HCT116 (cell line): ENCODE measurements around the gene PANK3. TPM values are rescaled to one million over a fixed set of nuclear protein-coding genes. Genes with fewer than 3 reads are reported as not detected.

ENCODE experiments used
- ATAC-seq: fragments of 200-7000 bp; cut with Tn5 transposase; 2 replicates; pipeline ENCODE4 v1.9.1; 2020; ENCODE audit warnings: mild to moderate bottlenecking, moderate library complexity
- Bru-seq: library from RNA; stranded (reverse); fragments of 400-500 nt; gene quantifications from one replicate; lab custom pipeline; 2021; lab: Mats Ljungman, UMichigan
- BruChase-seq, 2 experiments: library from RNA; stranded (reverse); fragments of 400-500 nt; gene quantifications; one replicate each; lab custom pipeline; 2021; lab: Mats Ljungman, UMichigan
- BruUV-seq: library from RNA; stranded (reverse); fragments of 400-500 nt; replicated peaks from 2 replicates; lab custom pipeline; 2021; lab: Mats Ljungman, UMichigan
- CTCF ChIA-PET: fragments of 300-600 bp; sonication (Branson Sonifier 250); formaldehyde crosslinking; loops from one replicate; lab custom pipeline; 2021; ENCODE audit warnings: antibody characterized with exemption; lab: Charles Lee
- POLR2A ChIA-PET: fragments of 300-600, 350-600 bp; sonication (Branson Sonifier 250); formaldehyde crosslinking; loops from one replicate; lab custom pipeline; 2021; ENCODE audit warnings: antibody characterized with exemption; lab: Charles Lee
- RAD21 ChIA-PET, 2 experiments: fragments of 300-600 bp; sonication (Branson Sonifier 250); formaldehyde crosslinking; loops; one replicate each; lab custom pipeline; 2023; ENCODE audit warnings: low total read pairs in 2 of 2; ENCODE audit not compliant: uncharacterized antibody in 2 of 2, unreplicated experiment in 2 of 2, low non-redundant PET in 1 of 2; lab: Charles Lee
- DNase-seq: peaks from one replicate; pipeline ENCODE4 v3.0.0-alpha.2; 2010; ENCODE audit warnings: low read depth, low spot score
- H2AFZ ChIP-seq: fragments of 200-600 bp; shearing (Covaris generic), sonication (generic); 2 replicates; pipeline ENCODE4 v1.6.1; 2017; ENCODE audit warnings: low read depth, mixed run types, mixed read lengths, antibody characterized with exemption, low read length; ENCODE audit not compliant: poor library complexity, severe bottlenecking
- H3K27ac ChIP-seq: 2 replicates; pipeline ENCODE4 v1.5.1; 2012; ENCODE audit warnings: low read depth, low read length
- H3K27me3 ChIP-seq: fragments of 200-600 bp; sonication (generic); 2 replicates; pipeline ENCODE4 v1.6.1; 2016; ENCODE audit warnings: mixed run types, low read length, mixed read lengths; ENCODE audit not compliant: insufficient read depth
- H3K36me3 ChIP-seq, 2 experiments: fragments of 200-500 bp in 1 of 2; fragments of 200-600 bp in 1 of 2; sonication (Bioruptor generic) in 1 of 2; sonication (generic) in 1 of 2; 2 replicates each; pipeline versions ENCODE4 v1.5.1 to v1.6.1; 2014 to 2016; ENCODE audit warnings: low read length in 2 of 2, inconsistent platforms in 1 of 2, mixed read lengths in 1 of 2, mixed run types in 1 of 2; ENCODE audit not compliant: insufficient read depth in 2 of 2, control insufficient read depth in 1 of 2
- H3K4me1 ChIP-seq, 2 experiments: fragments of 200-600 bp in 1 of 2; sonication (generic) in 1 of 2; 2 replicates each; pipeline versions ENCODE4 v1.5.1 to v1.6.1; 2012 to 2017; ENCODE audit warnings: low read length in 2 of 2, inconsistent platforms in 1 of 2, mild to moderate bottlenecking in 1 of 2, mixed read lengths in 1 of 2, mixed run types in 1 of 2, moderate library complexity in 1 of 2; ENCODE audit not compliant: insufficient read depth in 2 of 2, control insufficient read depth in 1 of 2
- H3K4me2 ChIP-seq: fragments of 200-600 bp; sonication (generic); 2 replicates; pipeline ENCODE4 v1.6.1; 2017; ENCODE audit warnings: mixed run types, low read length, mixed read lengths
- H3K4me3 ChIP-seq, 2 experiments: fragments of 200-600 bp in 1 of 2; sonication (generic) in 1 of 2; replicated peaks in 1 of 2; 2 replicates each; pipeline ENCODE4 v1.5.1; 2011 to 2016; ENCODE audit warnings: low read length in 2 of 2, control low read depth in 1 of 2, low read depth in 1 of 2, mild to moderate bottlenecking in 1 of 2, mixed read lengths in 1 of 2, mixed run types in 1 of 2
- H3K79me2 ChIP-seq: fragments of 200-600 bp; sonication (generic); 2 replicates; pipeline ENCODE4 v1.6.1; 2017; ENCODE audit warnings: mild to moderate bottlenecking, mixed run types, low read length, moderate library complexity, mixed read lengths; ENCODE audit not compliant: insufficient read depth
- H3K9ac ChIP-seq: fragments of 200-600 bp; sonication (generic); 2 replicates; pipeline ENCODE4 v1.6.1; 2016; ENCODE audit warnings: low read length, mixed read lengths
- H3K9me2 ChIP-seq: fragments of 200-600 bp; sonication (generic), shearing (Covaris generic); 2 replicates; pipeline ENCODE4 v1.6.1; 2017; ENCODE audit warnings: mixed run types, mild to moderate bottlenecking, moderate library complexity; ENCODE audit not compliant: insufficient read depth
- H3K9me3 ChIP-seq, 2 experiments: fragments of 200-500 bp in 1 of 2; fragments of 200-600 bp in 1 of 2; sonication (Bioruptor generic) in 1 of 2; sonication (generic) in 1 of 2; 2 replicates each; pipeline ENCODE4 v1.6.1; 2014 to 2017; ENCODE audit warnings: low read length in 2 of 2, mixed read lengths in 2 of 2, inconsistent platforms in 1 of 2, low read depth in 1 of 2, mild to moderate bottlenecking in 1 of 2, mixed run types in 1 of 2, moderate library complexity in 1 of 2; ENCODE audit not compliant: control insufficient read depth in 1 of 2, insufficient read depth in 1 of 2
- H4K20me1 ChIP-seq: fragments of 200-600 bp; sonication (generic), shearing (Covaris generic); 2 replicates; pipeline ENCODE4 v1.6.1; 2017; ENCODE audit warnings: mixed run types, mild to moderate bottlenecking, moderate library complexity; ENCODE audit not compliant: insufficient read depth
- CBX3 ChIP-seq: IDR thresholded peaks from 2 replicates; pipeline ENCODE4 v1.6.1; 2012; ENCODE audit warnings: low read depth
- EGR1 ChIP-seq: IDR thresholded peaks from 2 replicates; pipeline ENCODE4 v1.6.1; 2012; ENCODE audit warnings: low read depth
- ELF1 ChIP-seq: IDR thresholded peaks from 2 replicates; pipeline ENCODE4 v1.6.1; 2012; ENCODE audit warnings: low read depth, borderline replicate concordance
- JUND ChIP-seq: IDR thresholded peaks from 2 replicates; pipeline ENCODE4 v1.6.1; 2012
- POLR2A ChIP-seq: IDR thresholded peaks from 2 replicates; pipeline ENCODE4 v1.7.0; 2011; ENCODE audit warnings: borderline replicate concordance; ENCODE audit not compliant: insufficient read depth, insufficient read length; ENCODE audit errors: extremely low read depth
- POLR2AphosphoS5 ChIP-seq: IDR thresholded peaks from 2 replicates; pipeline ENCODE4 v1.6.1; 2011; ENCODE audit warnings: mild to moderate bottlenecking, low read depth, low read length, moderate library complexity
- SIN3A ChIP-seq: IDR thresholded peaks from 2 replicates; pipeline ENCODE4 v1.6.1; 2012; ENCODE audit warnings: low read depth
- SP1 ChIP-seq: IDR thresholded peaks from 2 replicates; pipeline ENCODE4 v1.6.1; 2012; ENCODE audit warnings: low read depth
- TCF7L2 ChIP-seq: IDR thresholded peaks from 2 replicates; pipeline ENCODE4 v1.7.0; 2011; ENCODE audit warnings: borderline replicate concordance, inconsistent platforms; ENCODE audit not compliant: insufficient read depth, insufficient read length; ENCODE audit errors: extremely low read depth
- YY1 ChIP-seq: IDR thresholded peaks from 2 replicates; pipeline ENCODE4 v1.6.1; 2011; ENCODE audit warnings: low read length, low read depth, moderate library complexity, mild to moderate bottlenecking; ENCODE audit not compliant: insufficient replicate concordance; ENCODE audit errors: extremely low read depth
- ZFX ChIP-seq: fragments of 450-650 bp; IDR thresholded peaks from 2 replicates; pipeline ENCODE4 v1.6.1; 2017
- ZNF274 ChIP-seq: fragments of 200-500 bp; sonication (Bioruptor generic); IDR thresholded peaks from 2 replicates; pipeline ENCODE4 v1.6.1; 2014; ENCODE audit warnings: mild to moderate bottlenecking, low read depth, low read length, inconsistent platforms
- intact Hi-C: fragments of 100-400 bp; cut with micrococcal nuclease; formaldehyde crosslinking; loops from 2 replicates; pipeline ENCODE4 v1.10.0; 2022
- long read RNA-seq: library from polyadenylated mRNA; unstranded; transcript quantifications from one replicate; pipeline ENCODE4 v2.0.0, GENCODE V29; 2021; ENCODE audit not compliant: unreplicated experiment
- polyA plus RNA-seq: library from polyadenylated mRNA; unstranded; fragments of >200 nt; gene quantifications from 2 replicates; pipeline ENCODE4 v1.2.1, GENCODE V29; 2012; ENCODE audit warnings: missing spikeins
- total RNA-seq: library from RNA; stranded (reverse); gene quantifications from one replicate; pipeline ENCODE4 v1.2.1, GENCODE V29; 2021; ENCODE audit not compliant: unreplicated experiment
- TF ChIP-seq, protein P1 (sequence below): IDR thresholded peaks from 2 replicates; pipeline ENCODE4 v1.6.1; 2011; ENCODE audit warnings: mild to moderate bottlenecking, low read length, moderate library complexity; ENCODE audit not compliant: insufficient replicate concordance; ENCODE audit errors: extremely low read depth
- TF ChIP-seq, protein P2 (sequence below): IDR thresholded peaks from 2 replicates; pipeline ENCODE4 v1.6.1; 2012

The PANK3 gene
- total RNA-seq: 56.5 TPM
- polyA plus RNA-seq: 5.9 and 6.1 TPM in 2 replicates
- Bru-seq, nascent RNA: percentile 95 among the genes with signal in this experiment
- BruChase-seq, experiment 1, labeled RNA remaining after a 6-hour chase: percentile 97 among the genes with signal in this experiment
- percentile 98 among the genes with signal in this experiment for BruChase-seq, experiment 2, labeled RNA remaining after a 2-hour chase
- long read RNA-seq, full-length matches to known transcripts: 21 of 34 reads
- long read RNA-seq, partial matches to known transcripts: 2 of 34 reads
- long read RNA-seq, other reads (novel, unspliced or antisense): 11 of 34 reads

GRCh38 chr5:168578538-168579487 is at the start of gene PANK3:
Gene PANK3 (minus strand): TSS chr5:168579368. CDS start chr5:168579283, 85 bp downstream.
- peaks cover 50% of the 10 kb centered on the region for H3K79me2 ChIP-seq
- no peaks in the 10 kb centered on the region for H3K27me3 ChIP-seq
- peaks cover 10 to 28% of the 10 kb centered on the region in 2 experiments; a peak in 3 of 4 replicates for H3K4me1 ChIP-seq
- ATAC-seq: peak; percentile 81
- H3K4me3 ChIP-seq: peak within 1 kb of the TSS; percentile 79 to 83
- CTCF ChIA-PET: no interaction called here
- no TSS peak for BruUV-seq
- H4K20me1 ChIP-seq: peaks cover 8% of the 10 kb centered on the region
- H3K9me2 ChIP-seq: no peaks in the 10 kb centered on the region
- peak within 1 kb of the TSS; percentile 83 for H3K27ac ChIP-seq
- peaks cover 0 to 4% of the 10 kb centered on the region in 2 experiments; a peak in 2 of 4 replicates for H3K36me3 ChIP-seq
- POLR2A ChIA-PET: interaction anchor here (0.7 to 1.0 kb wide), 2 partner anchors 11 to 13 kb away, joined by 3 to 4 read pairs; no protein-coding TSS in a partner anchor
- RAD21 ChIA-PET: no interaction called here
- intact Hi-C loops: loop anchor here (10.0 kb wide), 1 partner anchor 274 kb away; no protein-coding TSS in a partner anchor
- peak; percentile 57 for DNase-seq
- peak within 1 kb of the TSS; percentile 77 for H3K9ac ChIP-seq
- H3K4me2 ChIP-seq: peak within 1 kb of the TSS; percentile 98
- H2AFZ ChIP-seq: no peak within 1 kb of the TSS
- 0 out of 2 replicates have a peak, but pooled peaks have one; percentile 53 for TF ChIP-seq CBX3
- TF ChIP-seq, protein P1, sequence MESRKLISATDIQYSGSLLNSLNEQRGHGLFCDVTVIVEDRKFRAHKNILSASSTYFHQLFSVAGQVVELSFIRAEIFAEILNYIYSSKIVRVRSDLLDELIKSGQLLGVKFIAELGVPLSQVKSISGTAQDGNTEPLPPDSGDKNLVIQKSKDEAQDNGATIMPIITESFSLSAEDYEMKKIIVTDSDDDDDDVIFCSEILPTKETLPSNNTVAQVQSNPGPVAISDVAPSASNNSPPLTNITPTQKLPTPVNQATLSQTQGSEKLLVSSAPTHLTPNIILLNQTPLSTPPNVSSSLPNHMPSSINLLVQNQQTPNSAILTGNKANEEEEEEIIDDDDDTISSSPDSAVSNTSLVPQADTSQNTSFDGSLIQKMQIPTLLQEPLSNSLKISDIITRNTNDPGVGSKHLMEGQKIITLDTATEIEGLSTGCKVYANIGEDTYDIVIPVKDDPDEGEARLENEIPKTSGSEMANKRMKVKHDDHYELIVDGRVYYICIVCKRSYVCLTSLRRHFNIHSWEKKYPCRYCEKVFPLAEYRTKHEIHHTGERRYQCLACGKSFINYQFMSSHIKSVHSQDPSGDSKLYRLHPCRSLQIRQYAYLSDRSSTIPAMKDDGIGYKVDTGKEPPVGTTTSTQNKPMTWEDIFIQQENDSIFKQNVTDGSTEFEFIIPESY: no peak
- no peak for TF ChIP-seq ZNF274
- peak; percentile 69; the same call in 1 of the 2 replicates for TF ChIP-seq EGR1
- peak; percentile 49 for TF ChIP-seq POLR2A
- TF ChIP-seq SP1: no peak
- TF ChIP-seq, protein P2, sequence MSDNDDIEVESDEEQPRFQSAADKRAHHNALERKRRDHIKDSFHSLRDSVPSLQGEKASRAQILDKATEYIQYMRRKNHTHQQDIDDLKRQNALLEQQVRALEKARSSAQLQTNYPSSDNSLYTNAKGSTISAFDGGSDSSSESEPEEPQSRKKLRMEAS: peak; percentile 62
- no peak for TF ChIP-seq TCF7L2
- TF ChIP-seq ZFX: peak; percentile 94
- no peak for TF ChIP-seq JUND
- no peak for TF ChIP-seq ELF1
- TF ChIP-seq POLR2AphosphoS5: peak; percentile 82
- TF ChIP-seq SIN3A: peak; percentile 81
- peak; percentile 13 for TF ChIP-seq YY1
- no peaks in the 10 kb centered on the region for H3K9me3 ChIP-seq
